Fibroblast of skin of back (primary cell): ENCODE results near the gene TMEM33.

Experiments
- DNase-seq: peaks from one replicate; pipeline ENCODE4 v3.0.0-alpha.2; 2013

TMEM33 gene

DNA sequence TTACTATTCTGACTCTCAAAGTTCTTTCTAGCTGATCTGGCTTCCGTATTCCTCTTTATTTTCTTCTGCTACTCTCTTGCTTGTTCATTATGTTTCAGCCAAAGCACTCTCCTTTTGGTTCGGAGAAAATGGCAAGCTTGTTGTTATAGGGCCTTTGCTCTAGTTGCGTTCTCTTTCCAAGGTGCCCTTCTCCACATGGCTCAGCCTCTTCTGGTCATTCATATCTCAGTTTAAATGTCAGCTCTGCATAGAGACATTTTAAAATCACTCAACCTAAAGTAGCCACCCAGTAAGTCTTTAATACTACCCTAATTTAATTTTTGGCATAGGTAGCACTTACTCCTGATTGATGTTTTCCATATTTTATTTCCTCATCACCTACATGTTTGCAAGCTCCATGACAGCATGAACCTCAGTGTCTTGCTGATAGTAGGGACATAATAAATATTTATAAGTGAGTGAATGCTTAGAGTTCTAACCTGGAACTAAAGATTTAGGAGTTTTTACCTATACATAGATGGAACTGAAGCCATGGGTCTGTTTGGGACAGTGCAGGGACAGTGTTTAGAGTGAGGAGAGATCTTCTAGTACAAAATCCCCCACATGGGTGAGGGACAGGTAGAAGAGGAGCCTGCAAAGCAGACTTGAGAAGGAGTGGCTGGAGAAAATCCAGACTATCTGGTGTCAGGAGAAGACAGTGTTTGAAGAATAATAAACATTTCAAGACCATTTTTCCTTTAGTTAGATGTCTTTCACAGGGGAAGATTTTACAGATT is 73.0 kb downstream of the TMEM33 start:
- no peak for DNase-seq
